DND-41 (cell line): ENCODE measurements around the gene TMEM88.

Experiments
- ATAC-seq: fragments of 200-7000 bp; cut with Tn5 transposase; 3 replicates; pipeline ENCODE4 v1.9.1; 2021; ENCODE audit warnings: low read depth; ENCODE audit not compliant: insufficient read depth
- DNase-seq: peaks from one replicate; pipeline ENCODE4 v3.0.0-alpha.2; 2020
- H2AFZ ChIP-seq: 2 replicates; pipeline ENCODE4 v1.6.0; 2012; ENCODE audit warnings: low read depth, low read length
- H3K27ac ChIP-seq: 2 replicates; pipeline ENCODE4 v1.5.1; 2012; ENCODE audit warnings: low read length, inconsistent platforms
- H3K27me3 ChIP-seq: fragments of 200-600 bp; sonication (generic); 2 replicates; pipeline ENCODE4 v1.6.0; 2012; ENCODE audit warnings: low read length, mild to moderate bottlenecking, inconsistent platforms; ENCODE audit not compliant: insufficient read depth, poor library complexity
- H3K36me3 ChIP-seq: 2 replicates; pipeline ENCODE4 v1.5.1; 2012; ENCODE audit warnings: low read length, inconsistent platforms; ENCODE audit not compliant: insufficient read depth
- H3K4me1 ChIP-seq: 2 replicates; pipeline ENCODE4 v1.5.1; 2012; ENCODE audit warnings: mild to moderate bottlenecking, low read length; ENCODE audit not compliant: insufficient read depth
- H3K4me2 ChIP-seq: 2 replicates; pipeline ENCODE4 v1.6.0; 2012; ENCODE audit warnings: mild to moderate bottlenecking, moderate library complexity, low read length, inconsistent platforms; ENCODE audit not compliant: insufficient read depth
- H3K4me3 ChIP-seq, 2 experiments: fragments of 200-600 bp in 1 of 2; shearing (Covaris generic) in 1 of 2; 2 replicates each; pipeline ENCODE4 v1.5.1; 2012 to 2016; ENCODE audit warnings: inconsistent platforms in 2 of 2, low read length in 2 of 2, mild to moderate bottlenecking in 2 of 2, low read depth in 1 of 2, moderate library complexity in 1 of 2
- H3K79me2 ChIP-seq: 2 replicates; pipeline ENCODE4 v1.6.0; 2012; ENCODE audit warnings: low read length, inconsistent platforms; ENCODE audit not compliant: insufficient read depth
- H3K9ac ChIP-seq: 2 replicates; pipeline ENCODE4 v1.6.0; 2012; ENCODE audit warnings: low read depth, mild to moderate bottlenecking, inconsistent platforms, low read length, moderate library complexity
- H3K9me3 ChIP-seq: 2 replicates; pipeline ENCODE4 v1.5.1; 2012; ENCODE audit warnings: low read length, moderate library complexity, mild to moderate bottlenecking, inconsistent platforms; ENCODE audit not compliant: insufficient read depth, severe bottlenecking
- H4K20me1 ChIP-seq: 2 replicates; pipeline ENCODE4 v1.6.0; 2012; ENCODE audit warnings: low read length; ENCODE audit not compliant: insufficient read depth
- CTCF ChIP-seq: IDR thresholded peaks from 2 replicates; pipeline ENCODE4 v1.5.1; 2012; ENCODE audit warnings: borderline replicate concordance, low read length, moderate library complexity, mild to moderate bottlenecking; ENCODE audit not compliant: poor library complexity, severe bottlenecking; ENCODE audit errors: extremely low read depth
- EZH2 ChIP-seq: IDR thresholded peaks from 3 replicates; pipeline ENCODE4 v1.6.1; 2012; ENCODE audit warnings: borderline replicate concordance, low read depth, mild to moderate bottlenecking, moderate library complexity, low read length, inconsistent platforms; ENCODE audit not compliant: severe bottlenecking

TMEM88 gene

GRCh38 chr17:7845359-7846062 is 9.4 kb upstream of the TMEM88 start:
- Histone ChIP-seq H3K27ac (0 out of 2 replicates have a peak overlapping the region, but pooled peaks have one; percentile 19), H3K4me2 (peak overlapping the region; percentile 95), H3K9ac (peak overlapping the region; percentile 60), H3K4me3 (peak overlapping the region; percentile 81 to 91; a peak in 3 of 4 replicates), H3K27me3 (peaks cover 25% of the 10 kb centered on the region), H2AFZ (peak overlapping the region; percentile 71; the same call in 1 of the 2 replicates), H3K4me1 (peaks cover 51% of the 10 kb centered on the region), H3K79me2 (no peaks in the 10 kb centered on the region; the same call in 1 of the 2 replicates), H3K9me3 (no peaks in the 10 kb centered on the region), H3K36me3 (peaks cover 24% of the 10 kb centered on the region; the same call in 1 of the 2 replicates), H4K20me1 (peaks cover 28% of the 10 kb centered on the region)
- DNase-seq (no peak), ATAC-seq (no peak)
- no peak for TF ChIP-seq CTCF

GRCh38 chr17:7846063-7846735 is 8.7 kb upstream of the TMEM88 start:
- Histone ChIP-seq H3K4me1 (peaks cover 49% of the 10 kb centered on the region), H3K27ac (no peak overlapping the region), H3K27me3 (peaks cover 18% of the 10 kb centered on the region), H3K4me3 (no peak overlapping the region), H4K20me1 (peaks cover 22% of the 10 kb centered on the region), H3K79me2 (no peaks in the 10 kb centered on the region; the same call in 1 of the 2 replicates), H3K36me3 (peaks cover 28% of the 10 kb centered on the region; the same call in 1 of the 2 replicates), H3K9ac (no peak overlapping the region), H3K9me3 (no peaks in the 10 kb centered on the region), H2AFZ (no peak overlapping the region), H3K4me2 (no peak overlapping the region)
- no peak for ATAC-seq
- no peak for DNase-seq
- TF ChIP-seq EZH2 (no peak), CTCF (no peak)

- TF ChIP-seq CTCF = no peak
- no peak for TF ChIP-seq EZH2
- no peak for DNase-seq
- Histone ChIP-seq H3K4me1 (peaks cover 49% of the 10 kb centered on the region), H3K27ac (no peak overlapping the region), H3K27me3 (peaks cover 12% of the 10 kb centered on the region), H4K20me1 (peaks cover 19% of the 10 kb centered on the region; the same call in 1 of the 2 replicates), H3K4me2 (no peak overlapping the region), H3K36me3 (peaks cover 32% of the 10 kb centered on the region; the same call in 1 of the 2 replicates), H3K9ac (no peak overlapping the region), H3K9me3 (no peaks in the 10 kb centered on the region), H3K79me2 (no peaks in the 10 kb centered on the region; the same call in 1 of the 2 replicates), H3K4me3 (no peak overlapping the region), H2AFZ (no peak overlapping the region)
- ATAC-seq = no peak
Observed at GRCh38 chr17:7846765-7847661, 7.9 kb upstream of the TMEM88 start.
